Measurements from ENCODE around the gene GSK3B.

Gene GSK3B

GRCh38 chr3:119776304-119776703 is 317.9 kb downstream of the GSK3B start:
- no peak for DNase-seq (ENCODE audit: low read depth)

- DNase-seq (ENCODE audit: low read depth): no peak
These were observed 319.8 kb downstream of the GSK3B start for GRCh38 chr3:119774444-119774843.
